ENCODE data around the gene IL1R1.

The IL1R1 gene

DNA sequence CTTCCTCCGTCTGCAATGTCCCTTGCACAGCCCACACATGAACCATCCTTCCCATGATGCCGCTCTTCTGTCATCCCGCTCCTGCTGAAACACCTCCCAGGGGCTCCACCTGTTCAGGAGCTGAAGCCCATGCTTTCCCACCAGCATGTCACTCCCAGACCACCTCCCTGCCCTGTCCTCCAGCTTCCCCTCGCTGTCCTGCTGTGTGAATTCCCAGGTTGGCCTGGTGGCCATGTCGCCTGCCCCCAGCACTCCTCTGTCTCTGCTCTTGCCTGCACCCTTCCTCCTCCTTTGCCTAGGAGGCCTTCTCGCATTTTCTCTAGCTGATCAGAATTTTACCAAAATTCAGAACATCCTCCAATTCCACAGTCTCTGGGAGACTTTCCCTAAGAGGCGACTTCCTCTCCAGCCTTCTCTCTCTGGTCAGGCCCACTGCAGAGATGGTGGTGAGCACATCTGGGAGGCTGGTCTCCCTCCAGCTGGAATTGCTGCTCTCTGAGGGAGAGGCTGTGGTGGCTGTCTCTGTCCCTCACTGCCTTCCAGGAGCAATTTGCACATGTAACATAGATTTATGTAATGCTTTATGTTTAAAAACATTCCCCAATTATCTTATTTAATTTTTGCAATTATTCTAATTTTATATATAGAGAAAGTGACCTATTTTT lies 35.4 kb downstream of the IL1R1 start:
- DNase-seq = no peak

- no peak for DNase-seq
These were observed 36.5 kb downstream of the IL1R1 start for GRCh38 chr2:102179061-102179460.

DNA sequence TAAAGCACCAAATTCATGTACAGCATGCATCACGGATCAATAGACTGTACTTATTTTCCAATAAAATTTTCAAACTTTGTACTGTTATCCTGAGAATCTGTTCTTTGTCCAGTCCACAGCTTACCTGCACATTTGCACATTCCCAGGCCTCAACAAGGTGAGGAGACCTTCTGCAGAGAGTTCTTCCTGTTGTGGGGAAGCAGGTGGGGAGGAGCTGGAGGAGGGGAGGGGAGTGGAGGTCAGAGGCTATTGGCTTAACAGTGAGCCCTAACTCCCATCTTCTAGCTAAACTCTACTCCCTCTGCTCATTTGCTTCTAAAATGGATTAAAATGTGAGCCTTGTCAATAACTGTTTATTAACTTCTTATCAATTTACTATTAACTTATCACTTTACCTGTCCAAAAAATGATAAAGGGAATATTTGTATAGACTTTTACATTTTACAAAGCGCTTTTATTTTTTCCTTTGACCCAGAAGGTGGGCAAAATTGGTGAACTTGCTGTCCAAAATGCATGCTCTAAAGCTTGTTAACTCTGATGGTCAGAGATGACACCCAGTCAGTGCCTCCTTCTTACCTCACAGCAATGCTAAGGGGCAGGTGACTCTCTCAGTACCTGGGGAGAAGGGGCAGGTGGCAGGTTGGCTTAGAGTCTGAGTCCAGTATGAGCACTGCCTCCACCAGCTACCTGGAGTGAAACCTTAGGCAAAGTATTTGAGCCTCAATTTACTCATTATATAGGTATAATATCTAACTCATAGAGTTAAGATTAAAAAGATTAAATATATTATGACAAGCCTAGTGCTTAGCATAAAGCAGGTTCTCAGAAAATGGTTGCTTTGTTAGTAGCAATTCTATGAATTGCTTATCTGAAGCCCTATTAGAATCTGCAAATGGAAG lies 37.5 kb downstream of the IL1R1 start:
- DNase-seq = no peak

DNA sequence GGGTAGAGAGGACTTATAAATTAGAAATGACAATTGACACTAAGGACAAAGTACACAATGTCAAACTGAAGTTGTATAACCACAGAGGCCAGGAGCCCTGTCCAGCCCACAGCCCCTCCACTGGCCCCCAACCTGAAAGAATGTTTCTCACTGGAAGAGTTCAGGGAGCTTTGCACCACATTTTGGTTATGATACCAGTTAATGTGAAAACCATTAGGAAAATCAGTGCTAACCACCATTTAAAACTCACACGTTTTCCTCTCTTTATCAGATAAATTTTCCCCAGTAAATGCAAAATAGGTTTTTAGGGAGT lies 38.1 kb downstream of the IL1R1 start:
- DNase-seq = no peak

- DNase-seq = no peak
These were observed 38.8 kb downstream of the IL1R1 start for GRCh38 chr2:102181376-102181775.

- DNase-seq = no peak
These were observed 39.5 kb downstream of the IL1R1 start for GRCh38 chr2:102181919-102182635.

GRCh38 chr2:102184018-102184417 lies 41.5 kb downstream of the IL1R1 start:
- no peak for DNase-seq

- no peak for DNase-seq
These were observed 42.0 kb downstream of the IL1R1 start for GRCh38 chr2:102184568-102184967.

DNA sequence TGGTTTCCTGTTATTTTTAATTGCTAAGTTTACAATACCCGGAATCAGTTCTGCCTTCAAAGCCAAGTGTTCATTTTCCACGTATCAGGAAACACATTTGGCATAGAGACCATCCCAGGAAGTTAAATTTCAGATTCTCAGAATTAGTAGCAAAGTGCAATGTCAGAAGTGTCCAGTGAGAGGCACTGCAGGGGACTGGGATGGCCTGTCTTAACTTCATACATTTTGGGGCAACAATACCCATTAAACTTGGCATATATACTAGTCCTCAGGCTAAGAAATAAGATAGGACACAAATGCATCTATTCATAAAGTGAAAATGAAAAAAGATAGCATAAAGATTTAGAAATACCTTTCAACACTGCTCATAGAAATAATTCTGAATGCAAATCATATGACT lies 42.8 kb downstream of the IL1R1 start:
- no peak for DNase-seq

DNA sequence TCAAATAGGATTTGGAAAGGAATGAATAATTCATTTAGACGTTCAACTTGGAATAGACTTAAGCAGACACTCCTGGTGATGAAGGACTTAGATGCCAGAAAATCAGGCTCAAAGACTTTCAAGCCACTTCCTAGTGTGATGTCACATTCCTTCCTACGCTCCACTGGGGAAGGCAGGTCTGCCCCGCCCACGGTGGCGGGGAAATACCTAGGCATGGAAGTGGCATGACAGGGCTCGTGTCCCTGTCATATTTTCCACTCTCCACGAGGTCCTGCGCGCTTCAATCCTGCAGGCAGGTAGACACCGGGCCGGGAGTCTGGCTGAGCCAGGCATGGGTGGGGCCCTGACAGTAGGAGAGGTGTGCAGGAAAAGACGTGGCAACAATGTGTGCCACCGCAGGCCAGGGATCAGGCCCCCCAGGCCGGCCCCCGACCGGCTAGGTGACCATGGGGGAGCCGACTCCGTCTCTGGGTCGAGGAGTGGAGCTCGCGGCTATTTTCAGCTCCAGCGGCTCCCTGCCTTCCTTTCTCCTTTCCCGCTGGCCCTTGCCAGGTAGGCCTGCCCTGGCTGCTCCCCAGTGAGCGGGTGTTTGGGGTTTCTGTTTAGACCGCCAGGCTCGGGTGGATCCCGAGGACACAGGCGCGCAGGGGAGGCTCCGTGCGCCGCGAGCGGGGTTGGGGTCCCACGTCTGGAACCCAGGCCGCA lies 44.4 kb downstream of the IL1R1 start, which contains the start of gene IL1RL2:
IL1RL2 (plus strand) TSS at position 233 of the 705 bp plus-strand sequence. CDS start 845 bp downstream, outside the sequence.
- no peak for DNase-seq

- no peak for DNase-seq
These were observed 45.1 kb downstream of the IL1R1 start for GRCh38 chr2:102187496-102188150.

DNA sequence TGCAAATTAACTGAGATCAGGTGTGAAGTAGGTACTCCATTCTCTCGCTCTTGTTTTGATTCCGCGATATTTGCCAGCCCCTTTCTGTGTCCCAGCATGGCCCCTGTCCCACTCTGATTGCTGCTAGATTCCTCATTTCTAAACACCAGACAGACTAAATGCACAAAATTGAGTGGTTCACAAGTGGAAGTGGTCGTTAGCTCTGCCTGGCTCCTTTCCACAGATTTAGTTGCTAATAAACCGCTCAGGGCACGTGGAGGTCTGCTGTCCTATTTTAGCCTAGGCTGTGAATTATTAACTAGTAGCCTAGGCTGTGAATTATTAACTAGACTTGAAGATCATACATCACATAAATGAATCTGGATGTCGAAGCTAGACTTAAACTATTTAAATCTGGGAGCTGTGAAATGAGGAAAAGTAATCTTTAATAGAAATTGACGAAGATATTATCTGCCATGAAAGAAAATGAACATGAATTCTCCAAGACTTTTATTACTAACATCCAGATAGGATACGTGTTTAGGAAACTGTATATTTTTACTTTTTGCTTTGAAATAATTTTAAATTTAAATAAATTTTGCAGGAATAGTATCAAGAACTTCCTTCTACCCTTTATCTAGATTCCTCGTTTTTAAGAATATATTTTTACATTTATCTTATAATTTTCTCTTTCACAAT lies 48.0 kb downstream of the IL1R1 start:
- no peak for DNase-seq

- no peak for DNase-seq
These were observed 49.0 kb downstream of the IL1R1 start for GRCh38 chr2:102191501-102191900.

GRCh38 chr2:102193074-102193473 lies 50.5 kb downstream of the IL1R1 start:
- DNase-seq = no peak

DNA sequence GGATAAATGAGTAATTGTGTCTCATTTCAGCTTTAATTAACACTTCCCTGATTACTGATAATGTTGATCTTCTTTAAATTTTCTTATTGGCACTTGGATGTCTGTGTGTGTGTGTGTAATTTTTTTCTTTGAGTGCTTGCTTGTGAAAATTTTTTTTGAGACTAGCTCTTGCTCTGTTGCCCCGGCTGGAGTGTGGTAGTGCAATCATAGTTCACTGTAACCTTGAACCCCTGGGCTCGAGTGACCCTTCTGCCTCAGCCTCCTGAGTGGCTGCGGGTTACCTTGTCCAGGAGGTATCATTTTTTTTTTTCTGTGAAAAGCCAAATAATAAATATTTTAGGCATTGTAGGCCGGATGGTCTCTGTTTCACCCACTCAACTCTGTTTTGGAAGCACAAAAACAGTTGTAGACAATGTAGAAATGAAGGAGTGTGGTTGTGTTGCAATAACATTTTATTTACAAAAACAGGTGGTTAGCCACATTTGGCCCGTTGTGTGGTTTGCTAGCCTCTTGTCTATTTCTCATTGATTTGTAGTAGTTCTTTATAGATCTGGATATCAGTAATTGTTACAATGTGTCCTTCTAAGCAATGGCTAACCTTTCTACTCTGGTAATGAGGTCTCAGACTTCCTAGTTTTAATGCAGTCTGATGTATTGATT lies 52.2 kb downstream of the IL1R1 start:
- no peak for DNase-seq

- DNase-seq = no peak
These were observed 55.0 kb downstream of the IL1R1 start for GRCh38 chr2:102197389-102198137.

- no peak for DNase-seq
These were observed 58.0 kb downstream of the IL1R1 start for GRCh38 chr2:102200539-102200938.

- DNase-seq = no peak
These were observed 62.1 kb downstream of the IL1R1 start for GRCh38 chr2:102204638-102205037.

GRCh38 chr2:102206666-102207341 lies 64.3 kb downstream of the IL1R1 start:
- DNase-seq = no peak

GRCh38 chr2:102208774-102209173 lies 66.2 kb downstream of the IL1R1 start:
- DNase-seq = no peak

All from DMS79 (cell line).